GM13977 (cell line): Measurements from ENCODE around the gene RAD54L.

Source experiments
- DNase-seq: peaks from one replicate; pipeline ENCODE4 v3.0.0; 2012; ENCODE audit warnings: low spot score
- in situ Hi-C: fragments of 300-500 bp; cut with MboI; formaldehyde crosslinking; loops from one replicate; pipeline ENCODE4 v1.12.0; 2022; ENCODE audit warnings: low sequenced_read_pairs, low pct_unique_long_range_greater_than_20kb, mixed read lengths, inconsistent platforms; ENCODE audit not compliant: unreplicated experiment
- TF ChIP-seq, protein P1 (sequence below): IDR thresholded peaks from 2 replicates; pipeline ENCODE4 v1.5.1; 2012; ENCODE audit warnings: mild to moderate bottlenecking, control low read depth; ENCODE audit not compliant: insufficient read depth; ENCODE audit errors: extremely low read depth, missing control alignments

The RAD54L gene

GRCh38 chr1:46300673-46301405 is 53.3 kb downstream of the RAD54L start:
- TF ChIP-seq, protein P1, sequence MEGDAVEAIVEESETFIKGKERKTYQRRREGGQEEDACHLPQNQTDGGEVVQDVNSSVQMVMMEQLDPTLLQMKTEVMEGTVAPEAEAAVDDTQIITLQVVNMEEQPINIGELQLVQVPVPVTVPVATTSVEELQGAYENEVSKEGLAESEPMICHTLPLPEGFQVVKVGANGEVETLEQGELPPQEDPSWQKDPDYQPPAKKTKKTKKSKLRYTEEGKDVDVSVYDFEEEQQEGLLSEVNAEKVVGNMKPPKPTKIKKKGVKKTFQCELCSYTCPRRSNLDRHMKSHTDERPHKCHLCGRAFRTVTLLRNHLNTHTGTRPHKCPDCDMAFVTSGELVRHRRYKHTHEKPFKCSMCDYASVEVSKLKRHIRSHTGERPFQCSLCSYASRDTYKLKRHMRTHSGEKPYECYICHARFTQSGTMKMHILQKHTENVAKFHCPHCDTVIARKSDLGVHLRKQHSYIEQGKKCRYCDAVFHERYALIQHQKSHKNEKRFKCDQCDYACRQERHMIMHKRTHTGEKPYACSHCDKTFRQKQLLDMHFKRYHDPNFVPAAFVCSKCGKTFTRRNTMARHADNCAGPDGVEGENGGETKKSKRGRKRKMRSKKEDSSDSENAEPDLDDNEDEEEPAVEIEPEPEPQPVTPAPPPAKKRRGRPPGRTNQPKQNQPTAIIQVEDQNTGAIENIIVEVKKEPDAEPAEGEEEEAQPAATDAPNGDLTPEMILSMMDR: no peak
- DNase-seq: no peak
- in situ Hi-C loops: no loop called here

DNA sequence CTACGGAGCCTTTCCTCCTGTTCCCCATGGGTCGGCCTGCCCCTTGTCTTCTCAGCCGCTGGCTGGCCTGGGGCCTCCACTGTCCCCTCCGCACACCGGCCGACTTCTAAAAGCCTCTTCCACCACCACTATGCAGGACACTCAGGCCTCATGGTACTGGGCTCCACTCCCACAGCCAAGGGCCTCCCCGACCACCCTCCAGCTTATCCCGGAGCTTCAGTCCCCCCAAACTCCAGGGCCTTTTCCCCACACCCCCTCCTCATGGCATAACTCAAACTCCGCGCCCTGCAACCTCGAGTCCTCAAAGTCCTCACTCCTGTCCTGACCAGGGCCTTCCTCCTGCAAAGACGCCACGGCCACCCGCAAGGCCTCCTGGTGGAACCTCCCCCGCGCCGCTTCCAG is 53.8 kb downstream of the RAD54L start:
- no peak for DNase-seq
- in situ Hi-C loops: no loop called here
- TF ChIP-seq, protein P1: no peak

GRCh38 chr1:46301808-46302640 is 54.5 kb downstream of the RAD54L start:
- TF ChIP-seq, protein P1: peak; percentile 77
- in situ Hi-C loops: no loop called here
- peak; percentile 84 for DNase-seq

GRCh38 chr1:46302641-46303037 is 55.1 kb downstream of the RAD54L start:
- in situ Hi-C loops: no loop called here
- TF ChIP-seq, protein P1: no peak
- no peak for DNase-seq

GRCh38 chr1:46303038-46303871 is 55.7 kb downstream of the RAD54L start, which contains the start of the genes LRRC41 and UQCRH:
Gene LRRC41, minus strand, starts transcription at chr1:46303616. Its CDS starts 294 bp downstream, at chr1:46303322.
Gene UQCRH, plus strand, starts transcription at chr1:46303698. Its CDS starts 69 bp downstream, at chr1:46303767.
- TF ChIP-seq, protein P1: peak; percentile 25
- in situ Hi-C loops: no loop called here
- peak; percentile 94 for DNase-seq

DNA sequence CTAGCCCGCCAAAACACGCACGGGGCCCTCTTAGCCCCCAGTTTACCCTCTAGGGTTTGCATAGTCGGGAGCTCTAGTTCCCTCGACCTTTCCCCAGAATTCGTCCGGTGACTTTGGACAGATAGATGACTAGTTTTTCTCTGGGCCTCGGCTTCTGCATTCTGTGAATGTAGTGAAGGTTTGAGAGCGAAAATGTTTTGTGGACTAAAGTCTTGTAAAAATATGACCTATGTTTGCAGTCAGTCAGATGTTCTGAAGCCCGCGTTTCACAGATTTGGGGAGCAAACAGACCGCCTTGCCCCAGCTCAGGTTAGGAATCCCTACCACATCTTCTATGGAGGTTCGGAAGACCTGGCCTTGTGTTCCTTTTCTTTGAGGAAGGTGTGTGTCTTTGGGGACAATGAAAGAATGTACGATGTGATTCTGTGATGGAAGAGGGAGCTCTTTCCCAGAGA is 56.3 kb downstream of the RAD54L start:
- TF ChIP-seq, protein P1: no peak
- no peak for DNase-seq
- in situ Hi-C loops: no loop called here
